GM18909 (cell line): ENCODE measurements around the gene KIF1B.

Experiments
- ATAC-seq: cut with Tn5 transposase; IDR thresholded peaks from one replicate; pipeline ENCODE4 v1.9.1; 2021; ENCODE audit warnings: mild to moderate bottlenecking; ENCODE audit not compliant: unreplicated experiment, poor library complexity

KIF1B gene

DNA sequence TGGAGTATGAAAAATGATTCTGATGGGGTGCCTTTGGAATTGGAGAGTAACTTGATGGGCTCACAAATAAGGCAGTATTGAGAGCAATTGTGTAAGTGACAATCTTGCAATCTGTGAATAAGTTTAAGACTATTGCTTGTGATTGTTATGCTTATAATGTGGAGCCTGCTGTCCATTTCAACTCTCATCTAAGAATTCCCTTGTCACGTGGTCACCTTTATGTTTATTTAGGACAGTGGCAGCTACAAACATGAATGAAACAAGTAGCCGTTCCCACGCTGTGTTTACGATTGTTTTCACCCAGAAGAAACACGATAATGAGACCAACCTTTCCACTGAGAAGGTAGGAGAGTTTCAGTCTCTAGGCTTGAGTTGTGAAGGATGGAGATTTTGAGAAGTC is 57.6 kb downstream of the KIF1B start:
- no peak for ATAC-seq

DNA sequence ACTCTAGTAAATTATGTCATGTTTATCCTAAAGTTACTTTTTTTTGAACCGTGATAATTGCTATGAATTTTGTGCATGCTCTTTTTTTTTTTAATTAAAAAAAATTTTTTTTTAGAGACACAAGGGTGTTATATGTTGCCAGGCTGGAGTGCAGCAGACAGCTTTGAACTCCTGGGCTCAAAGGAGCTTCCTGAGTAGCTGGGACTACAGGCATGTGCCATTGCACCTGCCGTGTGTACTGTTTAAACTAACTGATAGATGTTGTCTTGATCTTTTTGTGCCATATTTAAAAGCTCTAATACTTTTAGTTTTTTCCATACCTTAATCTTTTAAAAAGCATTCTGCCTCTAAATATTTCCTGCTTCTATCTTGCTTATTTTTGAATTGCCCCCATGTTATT is 60.7 kb downstream of the KIF1B start:
- ATAC-seq, result no peak

DNA sequence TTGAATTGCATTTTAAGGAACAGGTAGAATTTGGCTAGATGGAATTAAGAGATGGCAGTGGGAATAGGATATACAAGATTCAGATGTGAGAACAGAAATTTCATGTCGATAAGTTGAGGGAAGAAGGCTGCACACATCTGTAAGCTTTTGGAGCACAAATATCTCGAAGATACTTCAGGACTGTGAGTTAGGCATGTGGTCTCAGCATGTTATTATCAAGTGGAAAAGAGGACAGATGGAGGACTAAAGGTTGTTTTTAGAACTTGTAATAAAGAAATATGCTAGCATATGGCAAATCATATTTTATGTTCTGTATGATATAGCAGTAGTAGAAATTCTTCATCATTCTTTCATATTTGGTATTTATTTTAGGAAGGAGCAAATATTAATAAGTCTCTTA is 61.5 kb downstream of the KIF1B start:
- ATAC-seq, result no peak

DNA sequence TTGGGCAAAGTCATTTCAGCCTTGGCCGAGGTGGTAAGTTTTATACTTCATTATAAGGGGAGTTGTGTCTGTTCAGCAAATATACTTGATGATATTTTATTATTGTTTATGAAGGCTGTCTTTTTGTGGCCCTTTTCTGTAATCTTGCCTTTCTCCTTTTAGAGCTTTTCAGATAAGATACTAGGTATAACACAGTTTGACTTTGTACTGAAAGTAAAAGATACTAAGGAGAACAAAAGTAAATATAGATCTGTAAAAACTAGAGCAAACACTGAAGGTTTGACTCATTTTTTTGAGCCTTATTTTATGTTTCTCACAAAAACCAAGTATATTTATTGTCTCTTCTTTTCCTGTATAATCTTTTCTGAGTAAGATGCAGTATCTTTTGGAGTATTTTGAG is 61.9 kb downstream of the KIF1B start:
- no peak for ATAC-seq

DNA sequence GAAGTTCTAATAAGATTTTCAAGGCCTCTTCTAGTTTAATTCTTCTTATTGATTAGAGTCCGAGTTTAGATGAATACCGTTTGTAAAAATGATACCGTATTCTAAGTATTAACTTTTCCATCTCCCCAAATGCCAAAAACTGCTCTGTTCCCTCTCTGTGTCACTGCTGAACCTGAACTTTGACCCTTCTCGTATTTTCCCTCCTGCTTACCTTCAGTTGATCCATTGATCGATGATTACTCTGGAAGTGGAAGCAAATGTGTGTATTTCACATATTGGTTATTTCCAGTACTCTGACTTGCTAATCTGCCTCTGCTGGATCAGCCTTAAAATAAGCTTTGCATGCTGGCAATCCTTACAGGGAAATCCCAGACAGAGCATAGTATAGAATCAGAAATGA is 68.5 kb downstream of the KIF1B start:
- ATAC-seq, result no peak

DNA sequence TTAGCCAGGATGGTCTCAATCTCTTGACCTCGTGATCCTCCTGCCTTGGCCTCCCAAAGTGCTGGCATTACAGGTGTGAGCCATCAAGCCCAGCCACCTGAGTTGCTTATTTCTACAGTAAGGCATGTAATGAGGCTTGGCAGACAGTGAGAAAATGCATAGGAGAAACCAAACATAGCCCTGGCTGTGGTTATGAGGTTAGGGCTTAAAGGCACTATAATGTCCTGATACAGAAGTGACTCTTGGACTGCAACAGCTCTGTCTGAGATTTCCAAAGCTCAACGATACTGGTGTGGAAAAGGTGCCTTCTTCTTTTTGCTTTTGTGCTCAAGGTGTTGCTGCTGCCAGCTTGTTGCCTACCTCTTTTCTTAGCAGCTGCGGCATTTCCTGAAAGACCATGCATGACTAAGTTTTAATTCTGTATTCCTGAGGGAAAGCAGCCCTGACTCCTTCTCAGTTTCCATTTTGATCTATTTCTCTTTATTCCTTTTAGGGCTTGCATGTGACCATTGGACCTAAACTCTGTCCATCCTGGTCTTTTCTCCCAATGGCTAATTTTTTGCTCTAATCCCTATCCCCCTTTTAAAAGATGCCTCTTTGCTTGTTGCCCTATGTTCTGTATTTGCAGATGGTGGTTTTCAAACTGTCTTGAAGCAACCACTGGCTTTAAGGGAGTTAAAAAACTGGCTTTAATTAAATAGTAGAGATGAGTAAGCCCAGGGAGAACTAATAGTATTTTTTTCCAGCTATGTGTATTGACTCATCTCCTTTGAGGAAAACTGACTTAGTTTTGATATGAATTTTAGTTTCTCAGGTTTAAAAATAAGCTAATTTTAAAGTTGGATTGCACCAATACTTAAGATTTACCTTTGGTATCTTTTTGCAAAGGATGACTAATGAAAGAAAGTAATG is 70.3 kb downstream of the KIF1B start:
- no peak for ATAC-seq

DNA sequence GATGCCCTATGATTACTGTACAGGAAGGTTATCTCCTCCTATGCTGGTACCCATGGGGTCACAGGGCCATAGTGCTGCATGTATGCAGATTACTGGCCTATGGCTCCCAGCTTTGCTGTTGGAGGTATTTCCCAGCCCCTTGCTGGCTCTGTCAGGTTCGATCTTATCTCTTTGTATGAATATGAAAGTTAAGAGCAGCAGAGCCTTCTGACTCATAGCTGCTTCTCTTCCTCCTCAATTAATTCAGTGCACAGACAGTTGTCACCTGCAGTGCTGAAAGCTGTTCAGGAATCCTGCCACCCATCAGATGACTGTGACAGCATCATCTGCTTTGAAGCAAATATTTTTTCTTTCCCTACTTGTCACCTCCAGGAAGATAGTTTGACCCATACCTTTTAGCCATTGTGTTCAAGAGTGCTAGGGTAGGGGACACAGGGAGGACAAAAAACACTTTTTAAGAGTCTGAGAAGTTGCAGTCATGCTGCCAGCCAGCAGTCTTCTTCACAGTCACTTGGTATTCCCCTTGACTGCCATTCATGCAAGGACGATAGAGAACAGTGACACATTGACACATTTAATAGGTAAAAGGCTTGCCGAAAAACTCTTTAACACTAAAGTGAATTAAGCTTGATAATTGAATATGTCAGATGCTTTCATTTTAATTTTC is 73.1 kb downstream of the KIF1B start:
- no peak for ATAC-seq

DNA sequence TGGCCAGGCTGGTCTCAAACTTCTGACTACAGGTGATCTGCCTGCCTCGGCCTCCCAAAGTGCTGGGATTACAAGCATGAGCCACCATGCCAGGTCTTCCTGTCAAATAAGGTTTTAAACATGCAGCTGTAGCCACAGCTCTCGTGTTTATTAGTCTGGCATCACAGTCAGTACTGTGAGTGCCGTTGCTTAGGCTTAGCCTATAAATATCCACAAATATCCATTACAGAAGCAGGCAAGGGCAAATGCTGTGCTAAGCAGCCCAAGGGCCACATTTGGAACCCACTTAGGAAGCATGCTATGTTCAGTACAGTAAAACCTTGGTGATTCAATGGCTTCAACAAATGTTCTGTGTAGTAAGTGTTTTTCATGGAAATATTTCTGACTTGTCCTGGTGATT is 75.9 kb downstream of the KIF1B start:
- no peak for ATAC-seq

DNA sequence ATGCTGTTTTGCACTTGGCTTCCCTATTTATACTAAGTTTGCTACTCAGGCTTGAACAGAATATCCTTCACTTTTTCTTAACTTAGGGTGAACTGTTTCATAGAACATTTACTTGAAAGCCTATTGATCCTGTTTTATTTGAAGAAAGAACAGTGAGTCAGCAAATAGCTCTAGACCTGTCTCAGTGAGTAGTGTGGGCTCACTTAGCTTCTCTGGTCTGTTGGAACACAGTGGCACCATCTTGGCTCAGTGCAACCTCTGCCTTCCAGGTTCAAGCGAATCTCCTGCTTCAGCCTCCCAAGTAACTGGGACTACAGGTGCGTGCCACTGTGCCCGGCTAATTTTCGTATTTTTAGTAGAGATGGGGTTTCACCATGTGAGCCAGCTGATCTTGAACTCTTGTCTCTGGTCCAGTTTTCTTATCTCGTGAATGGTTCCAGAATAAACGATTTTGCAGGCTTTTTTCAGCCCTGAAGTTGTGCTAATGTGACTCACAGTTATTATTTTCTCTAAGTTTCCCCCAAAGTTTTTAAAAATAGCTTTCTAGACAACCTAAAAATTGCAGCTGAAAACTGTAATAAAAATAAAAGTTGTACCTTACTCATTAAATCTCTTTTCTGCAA is 76.8 kb downstream of the KIF1B start:
- ATAC-seq, result no peak

DNA sequence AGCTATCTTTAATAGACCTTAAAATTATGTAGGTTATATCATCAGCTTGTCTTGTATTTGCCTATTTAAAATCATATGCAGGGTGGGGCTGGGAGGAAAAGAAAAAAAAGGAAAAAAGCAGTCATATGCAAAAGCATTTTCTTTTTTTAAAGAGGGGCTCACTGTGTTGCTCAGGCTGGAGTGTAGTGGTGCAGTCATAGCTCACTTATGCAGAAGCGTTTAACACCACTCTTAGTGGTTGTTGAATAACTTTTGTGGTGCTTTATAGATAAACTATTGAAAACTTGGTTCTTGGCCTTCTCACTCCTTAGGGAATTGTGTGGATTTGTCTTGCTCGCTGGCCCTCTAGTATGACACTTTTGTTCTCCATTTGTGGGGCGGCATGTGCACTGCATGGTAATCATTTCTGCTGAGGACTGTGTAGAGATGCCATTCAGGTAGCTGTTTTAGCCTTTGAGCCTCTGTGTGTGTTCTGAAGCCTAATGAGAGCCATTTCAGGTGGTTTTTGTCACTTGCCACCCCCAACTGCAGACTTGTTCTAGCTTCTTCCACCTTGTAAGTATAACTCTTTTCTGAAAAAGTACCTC is 77.8 kb downstream of the KIF1B start:
- no peak for ATAC-seq

DNA sequence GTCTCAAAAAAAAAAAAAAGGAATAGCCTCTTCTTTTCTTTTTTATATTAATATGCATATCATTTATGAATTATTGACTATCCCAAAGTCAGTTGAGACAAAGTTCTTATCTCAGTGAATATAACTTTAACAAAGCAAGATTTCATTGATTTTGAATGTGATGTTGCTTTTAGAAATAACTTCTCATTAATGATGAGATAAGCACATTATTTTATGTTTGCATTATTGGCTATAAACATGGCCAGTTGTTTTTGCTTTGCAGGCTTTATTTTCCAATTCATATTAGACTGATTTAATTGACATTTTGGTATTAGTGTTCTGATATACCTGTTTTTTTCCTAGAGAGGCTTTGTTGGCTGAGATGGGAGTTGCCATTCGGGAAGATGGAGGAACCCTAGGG is 81.3 kb downstream of the KIF1B start:
- ATAC-seq, result no peak

DNA sequence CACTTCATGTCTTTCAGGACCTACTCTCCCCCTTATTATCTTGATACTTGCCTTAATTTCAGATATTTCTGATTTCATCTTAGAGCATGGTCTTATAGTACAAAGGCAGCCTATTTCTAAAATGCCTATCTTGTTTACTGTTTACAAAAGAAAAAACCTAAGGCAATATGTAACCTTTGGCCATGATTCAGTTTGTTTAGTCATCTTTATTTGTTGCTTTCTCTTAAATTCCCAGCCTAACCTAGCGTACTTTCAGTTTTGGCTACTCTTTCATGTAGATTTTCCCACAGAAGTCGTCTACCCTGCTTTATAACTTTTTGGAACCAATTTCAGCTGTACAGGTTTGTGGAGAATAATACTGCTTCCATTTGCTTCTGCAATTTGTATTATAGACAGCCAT is 81.8 kb downstream of the KIF1B start:
- no peak for ATAC-seq

DNA sequence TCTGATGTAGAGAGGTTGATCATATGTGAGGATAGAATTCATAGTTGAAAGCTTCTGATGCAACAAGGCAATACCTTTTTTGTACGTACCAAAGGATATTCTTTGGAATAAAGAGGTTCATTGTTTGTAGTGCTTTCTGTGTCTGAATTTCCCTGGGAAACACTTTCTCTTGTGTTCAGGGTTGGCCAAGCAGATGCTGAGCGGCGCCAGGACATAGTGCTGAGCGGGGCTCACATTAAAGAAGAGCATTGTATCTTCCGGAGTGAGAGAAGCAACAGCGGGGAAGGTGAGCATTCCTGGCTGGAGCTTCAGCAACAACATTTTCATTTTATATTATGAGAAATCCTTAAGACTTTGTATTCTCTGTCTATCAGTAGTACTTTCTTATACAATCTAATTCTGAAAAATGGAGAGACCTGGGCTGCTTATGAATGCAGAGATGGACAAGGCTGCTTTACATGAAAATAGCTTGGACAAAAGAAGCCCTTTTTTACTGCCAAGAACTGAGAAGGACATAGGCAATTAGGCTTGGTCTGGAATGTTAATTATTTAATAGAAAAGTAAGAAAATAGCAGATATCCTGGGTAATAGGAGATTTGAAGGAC is 85.2 kb downstream of the KIF1B start:
- no peak for ATAC-seq

DNA sequence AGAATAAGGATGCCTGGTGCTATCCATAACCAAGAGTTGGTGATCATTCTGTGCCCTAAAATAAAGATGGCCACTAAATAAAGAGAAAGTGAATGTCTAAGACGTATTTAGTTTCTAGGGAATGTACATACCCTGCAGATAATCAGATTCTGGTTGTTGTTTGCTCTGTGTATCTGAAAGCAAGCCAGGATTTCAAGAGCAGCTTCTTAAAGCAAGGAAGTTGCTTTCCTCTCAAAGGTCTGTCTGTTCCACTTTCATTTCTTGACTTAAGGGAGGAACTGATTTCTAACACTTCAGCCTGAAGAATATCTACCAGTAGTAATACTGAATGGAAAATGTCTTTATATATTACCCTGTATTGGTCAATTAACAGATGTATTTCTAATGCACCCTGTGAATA is 88.8 kb downstream of the KIF1B start:
- ATAC-seq, result no peak

DNA sequence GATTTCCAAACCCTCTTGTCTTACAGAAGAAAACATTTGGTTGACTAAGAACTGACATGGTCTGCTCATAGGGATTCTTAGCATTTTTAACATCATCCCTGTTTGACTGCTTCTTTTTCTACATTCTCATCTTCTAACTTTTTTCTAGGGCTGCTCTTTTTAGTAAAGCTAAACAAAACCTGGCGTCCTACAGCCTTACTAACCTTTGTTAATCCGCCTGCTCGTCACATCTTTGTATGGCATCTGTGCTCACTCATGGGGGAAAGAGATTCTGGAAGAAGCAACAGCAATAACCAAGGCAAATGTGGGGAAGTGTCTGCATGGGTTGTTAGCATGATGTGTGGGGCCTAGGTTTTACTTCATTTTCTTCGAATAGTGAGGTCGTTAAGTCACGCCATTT is 92.0 kb downstream of the KIF1B start:
- no peak for ATAC-seq

DNA sequence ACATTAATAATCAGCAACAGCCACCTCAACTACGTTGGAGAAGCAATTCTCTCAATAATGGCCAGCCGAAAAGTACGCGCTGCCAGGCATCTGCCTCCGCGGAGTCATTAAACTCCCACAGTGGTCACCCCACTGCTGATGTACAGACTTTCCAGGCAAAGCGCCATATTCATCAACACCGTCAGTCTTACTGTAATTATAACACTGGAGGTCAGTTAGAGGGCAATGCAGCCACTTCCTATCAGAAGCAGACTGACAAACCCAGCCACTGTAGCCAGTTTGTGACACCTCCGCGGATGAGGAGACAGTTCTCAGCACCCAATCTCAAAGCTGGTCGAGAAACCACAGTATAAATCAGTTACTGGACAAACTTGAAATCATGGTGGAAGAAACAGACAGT is 93.9 kb downstream of the KIF1B start:
- ATAC-seq, result no peak

DNA sequence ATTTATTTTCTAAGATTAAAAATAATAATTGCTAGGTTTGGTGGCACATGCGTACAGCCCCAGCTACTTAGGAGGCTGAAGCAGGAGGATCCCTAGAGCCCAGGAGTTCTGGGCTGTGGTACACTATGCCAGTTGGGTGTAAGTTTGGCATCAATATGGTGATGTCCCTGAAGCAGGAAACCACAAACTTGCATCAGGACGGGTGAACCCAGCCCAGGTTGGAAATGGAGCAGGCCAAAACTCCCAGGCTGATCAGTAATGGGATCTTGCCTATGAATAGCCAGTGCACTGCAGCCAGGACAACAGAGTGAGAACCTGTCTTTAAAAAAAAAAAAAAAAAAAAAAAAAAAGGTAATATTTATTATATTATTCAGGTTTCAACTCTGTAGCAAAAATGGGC is 96.1 kb downstream of the KIF1B start:
- no peak for ATAC-seq

DNA sequence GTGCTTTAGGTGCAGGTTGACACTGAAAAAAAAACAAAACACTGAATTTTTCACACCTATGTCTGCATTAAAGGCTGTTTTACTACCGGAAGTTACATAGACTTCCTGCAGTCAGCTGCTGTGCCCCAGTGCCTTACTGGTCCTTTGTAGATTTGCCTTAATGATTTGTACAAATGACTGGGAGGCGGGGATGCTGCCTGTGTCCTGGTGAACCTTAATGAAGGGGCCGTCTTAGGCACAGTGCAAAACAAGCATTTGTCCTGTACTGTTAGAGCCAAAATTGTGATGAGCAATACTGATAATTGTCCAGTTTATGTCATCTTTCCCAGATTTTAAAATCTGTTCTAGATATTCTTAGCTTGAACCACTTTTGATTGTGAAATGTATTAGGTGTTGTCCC is 97.6 kb downstream of the KIF1B start:
- ATAC-seq, result no peak

DNA sequence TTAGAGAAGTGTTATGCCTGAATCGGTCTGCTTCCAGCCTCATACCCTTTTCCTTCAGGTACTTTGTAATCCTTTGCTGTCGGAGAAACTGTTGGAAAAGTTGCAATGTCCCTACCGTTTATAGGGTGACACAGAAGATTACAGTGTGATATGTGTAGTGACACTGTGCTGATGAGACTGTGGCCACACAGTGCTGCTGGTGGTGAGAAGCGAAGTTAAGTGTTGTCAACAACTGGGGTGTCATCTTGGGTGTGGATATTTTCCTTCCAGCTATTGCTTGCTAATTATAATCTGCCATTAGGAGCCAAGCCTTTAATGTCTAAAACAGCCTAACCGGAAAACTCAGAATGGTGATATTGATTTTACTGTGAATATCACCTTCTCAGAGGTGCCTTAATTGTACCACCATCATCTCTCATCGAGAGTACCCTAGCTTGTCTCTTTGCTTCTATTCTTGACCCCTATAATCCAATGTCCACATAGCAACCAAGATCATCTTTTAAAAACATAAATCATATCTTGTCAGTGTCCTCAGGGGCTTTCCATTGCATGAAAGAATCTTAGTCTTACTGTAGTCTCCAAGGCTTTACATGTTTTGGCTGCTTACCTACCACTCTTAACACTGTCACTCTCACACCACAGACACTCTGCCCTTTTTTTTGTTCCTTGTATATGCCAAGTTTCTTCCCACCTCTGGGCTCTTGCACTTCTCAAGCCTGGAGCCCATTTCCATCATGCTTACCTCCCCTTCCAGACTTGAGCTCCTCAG is 99.1 kb downstream of the KIF1B start:
- no peak for ATAC-seq

DNA sequence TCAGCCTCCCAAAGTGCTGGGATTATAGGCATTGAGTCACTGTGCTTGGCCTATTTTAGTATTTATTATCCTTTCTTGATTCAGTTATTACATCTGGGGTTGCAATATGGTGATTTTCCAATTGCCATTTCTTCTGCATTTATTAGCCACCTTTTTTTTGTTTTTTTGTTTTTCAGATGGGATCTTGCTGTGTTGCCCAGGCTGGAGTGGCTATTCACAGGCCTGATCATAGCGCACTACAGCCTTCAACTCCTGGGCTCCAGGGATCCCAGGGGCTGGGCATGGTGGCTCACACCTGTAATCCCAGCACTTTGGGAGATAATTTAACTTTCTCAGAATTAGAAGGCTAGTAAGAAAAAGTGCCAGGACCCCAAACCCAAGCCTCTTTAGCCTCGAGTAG is 106.4 kb downstream of the KIF1B start:
- ATAC-seq, result no peak
